ENCODE data around the gene ANTXRL. TPM values are rescaled to one million over a fixed set of nuclear protein-coding genes. Genes with fewer than 3 reads are reported as not detected.
"Not testable (repeated sequence)": the region's sequence is repeated elsewhere in the genome, so short reads cannot be mapped to it uniquely, and the experiment has no call there.

Gene ANTXRL
- total and polyA plus RNA-seq, 4 donors, result 0.06 TPM; not detected in 3

DNA sequence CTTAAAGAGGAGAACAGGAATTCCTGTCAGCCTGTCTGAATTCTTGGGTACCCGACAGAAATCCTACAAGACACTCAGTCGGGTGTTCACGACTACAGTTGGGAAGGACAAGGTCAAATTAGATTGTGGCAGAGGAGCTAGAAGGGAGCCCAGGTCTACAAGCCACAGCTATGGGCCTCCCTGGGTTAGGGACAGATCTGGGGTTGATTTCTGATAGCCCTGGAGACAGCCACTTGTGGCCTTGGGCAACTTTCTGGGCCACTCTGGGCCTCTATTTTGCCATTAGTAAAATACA lies 39.7 kb upstream of the ANTXRL start:
- peak; percentile 29 for DNase-seq (ENCODE audit: low spot score)
- no peaks in the 10 kb centered on the region for H3K27me3 ChIP-seq (ENCODE audit: control insufficient read depth in 4 of 4, insufficient read depth in 4 of 4, low read length in 3 of 4)
- H3K9me3 ChIP-seq (ENCODE audit: control insufficient read depth in 4 of 4, low read length in 3 of 4), result peaks cover 0 to 5% (median 0%) of the 10 kb centered on the region in 4 donors
- H3K4me1 ChIP-seq (ENCODE audit: control insufficient read depth in 4 of 4, insufficient read depth in 4 of 4, low read length in 3 of 4), result no peaks in the 10 kb centered on the region
- no peak overlapping the region for H3K27ac ChIP-seq (ENCODE audit: low read depth in 1 of 2, low read length in 2 of 2)
- H3K36me3 ChIP-seq (ENCODE audit: control insufficient read depth in 4 of 4, insufficient read depth in 3 of 4, low read depth in 1 of 4, low read length in 3 of 4), result no peaks in the 10 kb centered on the region
- no peak overlapping the region for H3K9ac ChIP-seq (ENCODE audit: low read depth in 1 of 2, low read length in 2 of 2)
- TF ChIP-seq RAD21 (IDR thresholded peaks at IDR 0.05) (no peak), RXRA (IDR thresholded peaks at IDR 0.05) (no peak), FOXA2 (IDR thresholded peaks at IDR 0.05) (no peak)
- WGBS, result 95% methylated on average over 3 of the region's 3 CpGs
- H3K4me3 ChIP-seq (ENCODE audit: low read depth in 1 of 3, low read length in 3 of 3), result no peak overlapping the region

DNA sequence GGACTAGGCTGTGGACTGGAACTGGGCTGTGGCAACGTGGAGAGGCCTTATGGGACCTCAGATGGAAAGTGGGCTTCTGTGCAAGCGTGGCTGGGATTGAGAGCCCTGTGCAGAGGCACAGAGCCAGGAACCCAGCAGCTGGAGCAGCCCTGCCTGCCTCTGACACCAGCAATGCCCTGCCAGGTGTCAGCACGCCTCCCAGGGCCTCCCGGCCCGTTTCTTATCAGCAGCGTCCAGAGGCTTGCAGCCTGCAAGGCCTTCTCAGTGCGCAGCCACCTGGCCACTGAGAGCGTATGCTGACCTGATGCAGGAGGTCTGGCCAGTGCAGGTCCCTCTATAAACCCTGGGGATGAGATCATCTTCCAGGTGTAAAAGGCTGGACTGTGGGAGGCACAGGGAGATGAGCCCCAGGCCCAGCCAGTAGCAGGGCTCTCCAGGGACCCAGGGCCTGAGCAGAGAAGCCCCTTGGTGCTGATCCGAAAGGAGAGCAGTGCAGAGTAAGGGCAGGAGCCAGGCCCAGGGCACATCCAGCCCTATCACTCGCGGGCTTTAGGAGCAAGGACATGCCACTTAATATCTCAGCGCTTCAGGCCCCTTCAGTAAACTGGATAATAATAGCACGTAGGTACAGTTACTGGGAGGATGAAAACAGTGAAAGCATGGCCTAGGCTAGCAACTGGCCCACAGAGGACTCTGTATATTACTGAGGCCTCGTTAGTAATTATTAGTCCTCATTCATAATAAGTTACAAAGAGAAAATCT lies 38.8 kb upstream of the ANTXRL start:
- no peak overlapping the region for H3K4me3 ChIP-seq (ENCODE audit: low read depth in 1 of 3, low read length in 3 of 3)
- DNase-seq (ENCODE audit: low spot score), result peak; percentile 55
- WGBS, result 90% methylated on average over 14 of the region's 14 CpGs
- no peaks in the 10 kb centered on the region for H3K36me3 ChIP-seq (ENCODE audit: control insufficient read depth in 4 of 4, insufficient read depth in 3 of 4, low read depth in 1 of 4, low read length in 3 of 4)
- H3K4me1 ChIP-seq (ENCODE audit: control insufficient read depth in 4 of 4, insufficient read depth in 4 of 4, low read length in 3 of 4), result no peaks in the 10 kb centered on the region
- H3K9ac ChIP-seq (ENCODE audit: low read depth in 1 of 2, low read length in 2 of 2), result no peak overlapping the region
- H3K9me3 ChIP-seq (ENCODE audit: control insufficient read depth in 4 of 4, low read length in 3 of 4), result no peaks in the 10 kb centered on the region
- no peaks in the 10 kb centered on the region for H3K27me3 ChIP-seq (ENCODE audit: control insufficient read depth in 4 of 4, insufficient read depth in 4 of 4, low read length in 3 of 4)
- TF ChIP-seq RAD21 (IDR thresholded peaks at IDR 0.05) (no peak), NR2F2 (IDR thresholded peaks at IDR 0.05) (no peak), FOXA2 (IDR thresholded peaks at IDR 0.05) (no peak), RXRA (IDR thresholded peaks at IDR 0.05) (no peak), HNF4A (conservative IDR thresholded peaks at IDR 0.05) (no peak)
- TF ChIP-seq, protein P1, sequence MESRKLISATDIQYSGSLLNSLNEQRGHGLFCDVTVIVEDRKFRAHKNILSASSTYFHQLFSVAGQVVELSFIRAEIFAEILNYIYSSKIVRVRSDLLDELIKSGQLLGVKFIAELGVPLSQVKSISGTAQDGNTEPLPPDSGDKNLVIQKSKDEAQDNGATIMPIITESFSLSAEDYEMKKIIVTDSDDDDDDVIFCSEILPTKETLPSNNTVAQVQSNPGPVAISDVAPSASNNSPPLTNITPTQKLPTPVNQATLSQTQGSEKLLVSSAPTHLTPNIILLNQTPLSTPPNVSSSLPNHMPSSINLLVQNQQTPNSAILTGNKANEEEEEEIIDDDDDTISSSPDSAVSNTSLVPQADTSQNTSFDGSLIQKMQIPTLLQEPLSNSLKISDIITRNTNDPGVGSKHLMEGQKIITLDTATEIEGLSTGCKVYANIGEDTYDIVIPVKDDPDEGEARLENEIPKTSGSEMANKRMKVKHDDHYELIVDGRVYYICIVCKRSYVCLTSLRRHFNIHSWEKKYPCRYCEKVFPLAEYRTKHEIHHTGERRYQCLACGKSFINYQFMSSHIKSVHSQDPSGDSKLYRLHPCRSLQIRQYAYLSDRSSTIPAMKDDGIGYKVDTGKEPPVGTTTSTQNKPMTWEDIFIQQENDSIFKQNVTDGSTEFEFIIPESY (IDR thresholded peaks at IDR 0.05), result no peak
- H3K27ac ChIP-seq (ENCODE audit: low read depth in 1 of 2, low read length in 2 of 2), result no peak overlapping the region

DNA sequence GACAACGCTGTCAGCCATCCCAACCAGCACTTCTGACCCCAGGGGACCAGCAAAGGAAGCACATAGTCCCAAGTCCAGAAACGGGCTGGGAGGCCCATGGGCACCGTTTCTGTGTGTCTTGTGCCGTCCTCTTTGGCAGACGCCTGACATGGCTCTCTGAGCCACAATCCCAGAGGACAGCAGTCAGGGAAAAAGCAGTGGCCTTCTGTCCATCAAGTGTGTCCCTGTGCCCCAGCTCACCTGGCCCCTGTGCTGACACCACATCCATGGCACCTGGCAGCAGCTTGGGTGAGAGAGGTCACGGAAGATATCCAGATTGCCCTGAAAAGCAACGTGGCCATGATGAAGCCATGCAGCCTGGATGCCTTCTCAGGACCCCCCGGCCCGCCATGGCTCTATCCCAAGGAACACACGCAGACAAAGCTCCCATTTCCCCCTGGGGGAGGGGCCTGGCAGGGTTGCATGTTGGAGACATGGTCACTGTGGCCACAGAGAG lies 38.1 kb upstream of the ANTXRL start:
- Histone ChIP-seq H3K36me3 (ENCODE audit: control insufficient read depth in 4 of 4, insufficient read depth in 3 of 4, low read depth in 1 of 4, low read length in 3 of 4) (no peaks in the 10 kb centered on the region), H3K27me3 (ENCODE audit: control insufficient read depth in 4 of 4, insufficient read depth in 4 of 4, low read length in 3 of 4) (no peaks in the 10 kb centered on the region), H3K9ac (ENCODE audit: low read depth in 1 of 2, low read length in 2 of 2) (no peak overlapping the region), H3K4me3 (ENCODE audit: low read depth in 1 of 3, low read length in 3 of 3) (no peak overlapping the region), H3K27ac (ENCODE audit: low read depth in 1 of 2, low read length in 2 of 2) (no peak overlapping the region), H3K9me3 (ENCODE audit: control insufficient read depth in 4 of 4, low read length in 3 of 4) (no peaks in the 10 kb centered on the region), H3K4me1 (ENCODE audit: control insufficient read depth in 4 of 4, insufficient read depth in 4 of 4, low read length in 3 of 4) (no peaks in the 10 kb centered on the region)
- no peak for TF ChIP-seq YY1 (IDR thresholded peaks at IDR 0.05)
- no peak for TF ChIP-seq GABPA (IDR thresholded peaks at IDR 0.05 in 1 of 2, conservative IDR thresholded peaks at IDR 0.05 in 1 of 2)
- TF ChIP-seq JUND (IDR thresholded peaks at IDR 0.05), result no peak
- no peak for TF ChIP-seq RXRA (IDR thresholded peaks at IDR 0.05)
- TF ChIP-seq FOXA2 (IDR thresholded peaks at IDR 0.05), result no peak
- TF ChIP-seq HNF4G (IDR thresholded peaks at IDR 0.05), result no peak
- no peak for TF ChIP-seq NR2F2 (IDR thresholded peaks at IDR 0.05)
- no peak for TF ChIP-seq HNF4A (conservative IDR thresholded peaks at IDR 0.05)
- TF ChIP-seq REST (IDR thresholded peaks at IDR 0.05), result no peak
- no peak for TF ChIP-seq TAF1 (conservative IDR thresholded peaks at IDR 0.05)
- TF ChIP-seq SP1 (IDR thresholded peaks at IDR 0.05), result no peak
- TF ChIP-seq EGR1 (IDR thresholded peaks at IDR 0.05; ENCODE audit: low read depth in 2 of 2), result no peak
- TF ChIP-seq, protein P2, sequence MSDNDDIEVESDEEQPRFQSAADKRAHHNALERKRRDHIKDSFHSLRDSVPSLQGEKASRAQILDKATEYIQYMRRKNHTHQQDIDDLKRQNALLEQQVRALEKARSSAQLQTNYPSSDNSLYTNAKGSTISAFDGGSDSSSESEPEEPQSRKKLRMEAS (IDR thresholded peaks at IDR 0.05), result no peak
- peak; percentile 32 for DNase-seq (ENCODE audit: low spot score)
- 76% methylated on average over 10 of the region's 10 CpGs for WGBS

DNA sequence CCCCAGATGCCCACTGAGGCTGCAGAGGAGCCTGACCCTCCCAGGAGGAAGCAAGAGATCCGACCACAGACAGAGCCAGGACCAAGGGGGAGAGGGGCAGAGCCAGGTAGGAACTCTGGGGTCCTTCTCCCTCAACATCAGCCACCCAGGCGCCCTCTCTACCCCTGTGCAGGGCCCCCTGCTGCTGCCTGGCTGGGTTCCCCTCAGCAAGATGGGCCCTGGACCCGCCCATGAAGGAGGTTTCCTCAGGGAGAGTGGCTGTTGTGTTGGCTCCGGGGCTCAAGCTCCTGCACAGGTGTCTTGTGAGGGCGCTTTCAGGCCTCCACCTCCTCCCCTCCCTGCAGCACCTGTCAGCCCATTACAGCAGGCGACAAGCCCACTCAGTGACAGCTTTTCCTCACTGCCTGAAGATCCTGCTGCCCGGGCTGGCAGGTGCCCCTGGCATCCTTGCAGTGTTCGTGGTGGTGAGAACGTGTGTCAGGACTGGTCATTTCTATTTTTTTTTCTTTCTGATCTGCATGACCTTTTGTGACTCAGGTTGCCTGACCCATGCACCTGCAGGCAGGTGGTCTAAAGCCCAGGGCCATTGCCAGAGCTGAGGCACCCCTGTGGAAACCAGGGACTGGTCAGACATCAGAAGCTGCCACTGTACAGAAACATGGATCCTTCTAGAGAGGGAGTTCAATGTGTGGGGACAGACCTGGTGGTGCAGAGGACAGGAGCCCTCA lies 37.0 kb upstream of the ANTXRL start:
- not testable (repeated sequence) for DNase-seq (ENCODE audit: low spot score); H3K4me1 ChIP-seq (ENCODE audit: control insufficient read depth in 4 of 4, insufficient read depth in 4 of 4, low read length in 3 of 4); H3K4me3 ChIP-seq (ENCODE audit: low read depth in 1 of 3, low read length in 3 of 3); H3K9ac ChIP-seq (ENCODE audit: low read depth in 1 of 2, low read length in 2 of 2); H3K27ac ChIP-seq (ENCODE audit: low read depth in 1 of 2, low read length in 2 of 2); H3K9me3 ChIP-seq (ENCODE audit: control insufficient read depth in 4 of 4, low read length in 3 of 4); H3K36me3 ChIP-seq (ENCODE audit: control insufficient read depth in 4 of 4, insufficient read depth in 3 of 4, low read depth in 1 of 4, low read length in 3 of 4); H3K27me3 ChIP-seq (ENCODE audit: control insufficient read depth in 4 of 4, insufficient read depth in 4 of 4, low read length in 3 of 4)
- WGBS, result 91% methylated on average over 7 of the region's 9 CpGs
